B cell (primary cell): ENCODE measurements around the gene PWWP3B. TPM values are rescaled to one million over a fixed set of nuclear protein-coding genes. Genes with fewer than 3 reads are reported as not detected.

Experiments used
- ATAC-seq: fragments of 200-7000 bp; cut with Tn5 transposase; one replicate; pipeline ENCODE4 v1.10.0; 2021; ENCODE audit warnings: low read depth, mild to moderate bottlenecking, moderate number of reproducible peaks, moderate library complexity
- CTCF ChIA-PET: fragments of 350-600 bp; sonication (Branson Sonifier 250); formaldehyde crosslinking; loops from one replicate; lab custom pipeline; 2021; ENCODE audit warnings: antibody characterized with exemption, inconsistent platforms; lab: Charles Lee
- POLR2A ChIA-PET: fragments of 350-600 bp; sonication (Branson Sonifier 250); formaldehyde crosslinking; loops from one replicate; lab custom pipeline; 2021; ENCODE audit warnings: antibody characterized with exemption; lab: Charles Lee
- DNase-seq: peaks from one replicate; pipeline ENCODE4 v3.0.0; 2013
- H2AFZ ChIP-seq: 2 replicates; pipeline ENCODE4 v1.6.1; 2012; ENCODE audit warnings: mild to moderate bottlenecking, low read depth, low read length; ENCODE audit not compliant: insufficient read depth, poor library complexity, severe bottlenecking
- H3K27ac ChIP-seq, 2 donors: 1 replicate in 1 of 2; 2 replicates in 1 of 2; pipeline ENCODE4 v1.5.1; 2012 to 2013; ENCODE audit warnings: low read length in 2 of 2, mild to moderate bottlenecking in 2 of 2, moderate library complexity in 1 of 2
- H3K27me3 ChIP-seq, 4 experiments: fragments of 200-600 bp in 1 of 4; sonication (generic) in 1 of 4; replicated peaks in 1 of 4; 1 replicate in 2 of 4; 2 replicates in 2 of 4; pipeline versions ENCODE4 v1.6.1 to v1.7.0; 2013 to 2016; ENCODE audit warnings: low read length in 3 of 4, mild to moderate bottlenecking in 2 of 4, mixed read lengths in 1 of 4, moderate library complexity in 1 of 4; ENCODE audit not compliant: insufficient read depth in 4 of 4, control insufficient read depth in 3 of 4; ENCODE audit errors: control extremely low read depth in 1 of 4
- H3K36me3 ChIP-seq, 2 experiments: replicated peaks in 1 of 2; 1 replicate in 1 of 2; 2 replicates in 1 of 2; pipeline versions ENCODE4 v1.6.1 to v1.7.1; 2013; ENCODE audit warnings: low read length in 1 of 2; ENCODE audit not compliant: insufficient read depth in 2 of 2, control insufficient read depth in 1 of 2; ENCODE audit errors: control extremely low read depth in 1 of 2, extremely low read depth in 1 of 2
- H3K4me1 ChIP-seq, 2 donors: fragments of 200-600 bp in 1 of 2; sonication (generic) in 1 of 2; 1 replicate in 1 of 2; 2 replicates in 1 of 2; pipeline versions ENCODE4 v1.5.1 to v1.6.1; 2013 to 2017; ENCODE audit warnings: low read length in 2 of 2; ENCODE audit not compliant: control insufficient read depth in 2 of 2, insufficient read depth in 2 of 2
- H3K4me2 ChIP-seq: replicated peaks from 2 replicates; pipeline ENCODE3; 2012; ENCODE audit warnings: mild to moderate bottlenecking, low read depth, low read length; ENCODE audit not compliant: poor library complexity, severe bottlenecking
- H3K4me3 ChIP-seq, 5 experiments: fragments of 200-600 bp in 1 of 5; sonication (generic) in 1 of 5; 1 replicate in 3 of 5; 2 replicates in 2 of 5; pipeline versions ENCODE4 v1.5.1 to v1.7.0; 2011 to 2016; ENCODE audit warnings: low read length in 4 of 5, mild to moderate bottlenecking in 4 of 5, low read depth in 2 of 5, control low read depth in 1 of 5, moderate library complexity in 1 of 5; ENCODE audit not compliant: insufficient read depth in 1 of 5; ENCODE audit errors: control extremely low read depth in 1 of 5, extremely low read depth in 1 of 5
- H3K79me2 ChIP-seq: fragments of 200-600 bp; sonication (generic); one replicate; pipeline ENCODE4 v1.6.0; 2016; ENCODE audit warnings: low read length; ENCODE audit not compliant: control insufficient read depth, insufficient read depth
- H3K9ac ChIP-seq: fragments of 200-600 bp; sonication (generic); 2 replicates; pipeline ENCODE4 v1.6.1; 2017; ENCODE audit warnings: mild to moderate bottlenecking, low read length, moderate library complexity
- H3K9me3 ChIP-seq, 3 donors: one replicate each; pipeline versions ENCODE4 v1.6.1 to v1.7.1; 2013; ENCODE audit warnings: low read length in 2 of 3; ENCODE audit not compliant: control insufficient read depth in 2 of 3, insufficient read depth in 1 of 3; ENCODE audit errors: control extremely low read depth in 1 of 3
- H4K20me1 ChIP-seq: 2 replicates; pipeline ENCODE4 v1.6.0; 2012; ENCODE audit warnings: mild to moderate bottlenecking, low read length; ENCODE audit not compliant: insufficient read depth, control insufficient read depth, poor library complexity, severe bottlenecking
- H3K27ac Mint-ChIP-seq: one replicate; pipeline ENCODE4 v1.8.0; 2021; ENCODE audit warnings: mixed read lengths
- H3K27me3 Mint-ChIP-seq: one replicate; pipeline ENCODE4 v1.8.0; 2021; ENCODE audit warnings: mixed read lengths
- H3K4me1 Mint-ChIP-seq: one replicate; pipeline ENCODE4 v1.8.0; 2021; ENCODE audit warnings: mixed read lengths
- H3K4me3 Mint-ChIP-seq: one replicate; pipeline ENCODE4 v1.8.0; 2021; ENCODE audit warnings: mixed read lengths
- H3K9me3 Mint-ChIP-seq: one replicate; pipeline ENCODE4 v1.8.0; 2022; ENCODE audit warnings: mixed read lengths; ENCODE audit not compliant: insufficient read depth
- EZH2 ChIP-seq: IDR thresholded peaks from 2 replicates; pipeline ENCODE4 v1.6.1; 2012; ENCODE audit warnings: borderline replicate concordance, low read depth, mild to moderate bottlenecking, moderate library complexity, low read length; ENCODE audit not compliant: insufficient read depth, poor library complexity, severe bottlenecking
- WGBS: methylation state at CpG from one replicate; pipeline ENCODE4 v1.1.5; 2013; ENCODE audit warnings: missing lambda C conversion rate; ENCODE audit not compliant: insufficient coverage; 5-methylcytosine and 5-hydroxymethylcytosine counted together
- intact Hi-C: fragments of 100-400 bp; cut with micrococcal nuclease; formaldehyde crosslinking; loops from one replicate; pipeline ENCODE4 v1.10.0; 2022
- polyA plus RNA-seq: library from polyadenylated mRNA; depleted of rRNA; stranded (reverse); fragments of >200 nt; gene quantifications from 2 replicates; pipeline ENCODE4 v1.2.3, GENCODE V29; 2012
- total RNA-seq, 2 donors: library from RNA; stranded (reverse); fragments of 120-200 nt in 1 of 2; gene quantifications; 1 replicate in 1 of 2; 2 replicates in 1 of 2; pipeline versions ENCODE4 v1.2.3 to v1.2.4, GENCODE V29; 2013 to 2022
- TF ChIP-seq, protein P1 (sequence below): fragments of 200-600 bp; IDR thresholded peaks from one replicate; pipeline ENCODE4 v1.8.0; 2022; ENCODE audit warnings: antibody characterized with exemption, mild to moderate bottlenecking

Gene PWWP3B
- total and polyA plus RNA-seq, 2 donors (not counting 1 experiment from before 2014, with no cell fraction given) = not detected

DNA sequence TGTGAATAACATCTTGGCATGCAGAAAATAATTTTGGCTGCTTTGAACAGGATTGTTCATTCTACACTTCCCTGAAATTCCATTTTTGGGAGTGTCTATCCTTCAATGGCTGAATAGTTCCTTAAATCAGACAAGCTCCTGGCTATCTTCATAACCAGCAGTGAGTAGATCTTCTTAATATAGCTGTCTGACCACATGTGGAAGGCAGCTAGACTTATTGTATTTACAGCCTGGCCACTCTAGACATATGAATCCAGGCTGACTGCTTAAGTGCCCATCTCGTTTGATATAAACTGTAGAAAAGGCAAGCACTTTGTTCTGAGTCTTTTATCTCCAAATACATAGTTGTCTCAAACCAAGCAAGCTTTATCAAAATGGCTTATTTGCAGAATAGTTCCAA lies 40.0 kb downstream of the PWWP3B start:
- ATAC-seq = no peak
- POLR2A ChIA-PET = no interaction called here

More for the DNA sequence above, 40.0 kb downstream of the PWWP3B start:
- no peak overlapping the region for H3K27ac Mint-ChIP-seq
- Histone ChIP-seq H3K4me3 (no peak overlapping the region), H3K9me3 (peaks cover 0 to 3% (median 0%) of the 10 kb centered on the region in 3 donors), H3K27ac (no peak overlapping the region), H3K4me2 (no peak overlapping the region), H3K9ac (no peak overlapping the region), H3K79me2 (no peaks in the 10 kb centered on the region), H2AFZ (no peak overlapping the region), H3K36me3 (no peaks in the 10 kb centered on the region), H3K4me1 (no peaks in the 10 kb centered on the region), H4K20me1 (no peaks in the 10 kb centered on the region), H3K27me3 (no peaks in the 10 kb centered on the region)
- no peaks in the 10 kb centered on the region for H3K4me1 Mint-ChIP-seq
- intact Hi-C loops = no loop called here
- H3K4me3 Mint-ChIP-seq = no peak overlapping the region
- CTCF ChIA-PET = no interaction called here
- H3K27me3 Mint-ChIP-seq = no peaks in the 10 kb centered on the region
- WGBS = no CpG with 5 or more reads among the region's 1 CpG
- no peaks in the 10 kb centered on the region for H3K9me3 Mint-ChIP-seq
- no peak for DNase-seq
- TF ChIP-seq, protein P1, sequence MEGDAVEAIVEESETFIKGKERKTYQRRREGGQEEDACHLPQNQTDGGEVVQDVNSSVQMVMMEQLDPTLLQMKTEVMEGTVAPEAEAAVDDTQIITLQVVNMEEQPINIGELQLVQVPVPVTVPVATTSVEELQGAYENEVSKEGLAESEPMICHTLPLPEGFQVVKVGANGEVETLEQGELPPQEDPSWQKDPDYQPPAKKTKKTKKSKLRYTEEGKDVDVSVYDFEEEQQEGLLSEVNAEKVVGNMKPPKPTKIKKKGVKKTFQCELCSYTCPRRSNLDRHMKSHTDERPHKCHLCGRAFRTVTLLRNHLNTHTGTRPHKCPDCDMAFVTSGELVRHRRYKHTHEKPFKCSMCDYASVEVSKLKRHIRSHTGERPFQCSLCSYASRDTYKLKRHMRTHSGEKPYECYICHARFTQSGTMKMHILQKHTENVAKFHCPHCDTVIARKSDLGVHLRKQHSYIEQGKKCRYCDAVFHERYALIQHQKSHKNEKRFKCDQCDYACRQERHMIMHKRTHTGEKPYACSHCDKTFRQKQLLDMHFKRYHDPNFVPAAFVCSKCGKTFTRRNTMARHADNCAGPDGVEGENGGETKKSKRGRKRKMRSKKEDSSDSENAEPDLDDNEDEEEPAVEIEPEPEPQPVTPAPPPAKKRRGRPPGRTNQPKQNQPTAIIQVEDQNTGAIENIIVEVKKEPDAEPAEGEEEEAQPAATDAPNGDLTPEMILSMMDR = no peak
- no peak for TF ChIP-seq EZH2

Other genes with a start within 250 kb of the PWWP3B start
- not detected in 2 replicates for gene SERPINA7, start 129.6 kb upstream of the PWWP3B start, total RNA-seq
- gene SERPINA7, start 129.6 kb upstream of the PWWP3B start, polyA plus RNA-seq = not detected in 2 replicates